H1 (cell line): ENCODE results near the gene PXK.
"Not testable (repeated sequence)": the region's sequence is repeated elsewhere in the genome, so short reads cannot be mapped to it uniquely, and the experiment has no call there.

ENCODE experiments used
- ATF3 ChIP-seq: IDR thresholded peaks from 2 replicates; pipeline ENCODE4 v1.6.1; 2011; ENCODE audit warnings: low read depth, mild to moderate bottlenecking, low read length; ENCODE audit not compliant: insufficient read depth
- CTCF ChIP-seq, 3 experiments: IDR thresholded peaks; 1 replicate in 2 of 3; 2 replicates in 1 of 3; pipeline versions ENCODE4 v1.5.1 to v1.6.1; 2011; ENCODE audit warnings: low read length in 3 of 3, mild to moderate bottlenecking in 3 of 3, inconsistent platforms in 2 of 3, low read depth in 1 of 3, moderate library complexity in 1 of 3; ENCODE audit not compliant: insufficient read depth in 1 of 3; ENCODE audit errors: control extremely low read depth in 1 of 3
- EZH2 ChIP-seq: fragments of 200-600 bp; sonication (generic); IDR thresholded peaks from 2 replicates; pipeline ENCODE4 v1.7.1; 2012; ENCODE audit warnings: low read depth, mild to moderate bottlenecking, moderate library complexity, low read length, inconsistent platforms; ENCODE audit not compliant: severe bottlenecking
- GTF2F1 ChIP-seq: IDR thresholded peaks from 2 replicates; pipeline ENCODE4 v1.6.1; 2012; ENCODE audit warnings: low read depth, low read length, improper control_type of control experiment, borderline replicate concordance
- POLR2A ChIP-seq, 2 experiments: IDR thresholded peaks; 1 replicate in 1 of 2; 2 replicates in 1 of 2; pipeline ENCODE4 v1.6.1; 2011; ENCODE audit warnings: low read depth in 2 of 2, low read length in 2 of 2, mild to moderate bottlenecking in 2 of 2; ENCODE audit errors: control extremely low read depth in 1 of 2
- POLR2AphosphoS5 ChIP-seq: IDR thresholded peaks from 2 replicates; pipeline ENCODE4 v1.6.1; 2011; ENCODE audit warnings: low read depth, low read length
- RBBP5 ChIP-seq: IDR thresholded peaks from 2 replicates; pipeline ENCODE4 v1.7.1; 2012; ENCODE audit warnings: low read depth, mild to moderate bottlenecking, inconsistent platforms, low read length, moderate library complexity, borderline replicate concordance
- RFX5 ChIP-seq: IDR thresholded peaks from 2 replicates; pipeline ENCODE4 v1.6.1; 2011; ENCODE audit warnings: low read depth, low read length, improper control_type of control experiment, borderline replicate concordance
- ZNF274 ChIP-seq: IDR thresholded peaks from 2 replicates; pipeline ENCODE4 v1.7.0; 2012; ENCODE audit warnings: low read length, borderline replicate concordance; ENCODE audit errors: extremely low read depth

GRCh38 chr3:58437276-58437675 is 104.6 kb downstream of the PXK start:
- TF ChIP-seq RBBP5; CTCF (IDR thresholded peaks at IDR 0.05; ENCODE audit: control extremely low read depth in 1 of 3, insufficient read depth in 1 of 3, low read depth in 1 of 3, low read length in 3 of 3); EZH2; RFX5; ZNF274; GTF2F1; ATF3; POLR2A (IDR thresholded peaks at IDR 0.05; ENCODE audit: control extremely low read depth in 1 of 2, low read depth in 2 of 2, low read length in 2 of 2); POLR2AphosphoS5: not testable (repeated sequence)
